ENCODE results near the gene DNAJC17.

- TF ChIP-seq CTCF (IDR thresholded peaks at IDR 0.05) (no peak), EZH2phosphoT487 (IDR thresholded peaks at IDR 0.05) (no peak)
Measured at GRCh38 chr15:40850576-40851112, 43.4 kb upstream of the DNAJC17 start.

Data from neural progenitor cell (in vitro differentiated cells).